ENCODE results near the gene OTULIN.

- TF ChIP-seq CTCF (optimal IDR thresholded peaks at IDR 0.05 in 1 of 3, IDR thresholded peaks at IDR 0.05 in 1 of 3, conservative IDR thresholded peaks at IDR 0.05 in 1 of 3; ENCODE audit: extremely low read depth in 1 of 3, insufficient read depth in 2 of 3, low read length in 3 of 3) = no peak
- no peak for TF ChIP-seq EZH2 (IDR thresholded peaks at IDR 0.05; ENCODE audit: low read length)
These were observed 3.7 kb downstream of the OTULIN start for GRCh38 chr5:14668181-14668591.
